KOPT-K1 (cell line): ENCODE results near the gene SWT1.
"Not testable (repeated sequence)": the region's sequence is repeated elsewhere in the genome, so short reads cannot be mapped to it uniquely, and the experiment has no call there.

ENCODE experiments used
- H3K27ac ChIP-seq: fragments of 200-600 bp; sonication (generic); 2 replicates; pipeline ENCODE4 v1.5.1; 2016; ENCODE audit warnings: antibody characterized with exemption, mild to moderate bottlenecking, low read depth, low read length; ENCODE audit not compliant: poor library complexity, severe bottlenecking
- H3K36me3 ChIP-seq: fragments of 200-600 bp; sonication (generic); 2 replicates; pipeline ENCODE4 v1.5.1; 2017; ENCODE audit warnings: antibody characterized with exemption, mild to moderate bottlenecking, low read length, moderate library complexity; ENCODE audit not compliant: insufficient read depth
- H3K9me3 ChIP-seq: fragments of 200-600 bp; sonication (generic); 2 replicates; pipeline ENCODE4 v1.5.1; 2017; ENCODE audit warnings: antibody characterized with exemption, low read length, mild to moderate bottlenecking; ENCODE audit not compliant: insufficient read depth, poor library complexity, severe bottlenecking

The SWT1 gene

GRCh38 chr1:185213091-185213490 is 56.1 kb downstream of the SWT1 start:
- no peaks in the 10 kb centered on the region for H3K36me3 ChIP-seq
- no peak overlapping the region for H3K27ac ChIP-seq
- H3K9me3 ChIP-seq, result no peaks in the 10 kb centered on the region

GRCh38 chr1:185215911-185216310 is 58.9 kb downstream of the SWT1 start:
- H3K9me3 ChIP-seq, result no peaks in the 10 kb centered on the region
- H3K27ac ChIP-seq, result no peak overlapping the region

GRCh38 chr1:185224132-185224531 is 67.2 kb downstream of the SWT1 start:
- Histone ChIP-seq H3K27ac (no peak overlapping the region), H3K36me3 (no peaks in the 10 kb centered on the region), H3K9me3 (peaks cover 8% of the 10 kb centered on the region)

More at GRCh38 chr1:185215911-185216310, 58.9 kb downstream of the SWT1 start:
- no peaks in the 10 kb centered on the region for H3K36me3 ChIP-seq

GRCh38 chr1:185227161-185227560 is 70.2 kb downstream of the SWT1 start:
- peaks cover 8% of the 10 kb centered on the region for H3K9me3 ChIP-seq
- no peak overlapping the region for H3K27ac ChIP-seq
- H3K36me3 ChIP-seq, result no peaks in the 10 kb centered on the region

GRCh38 chr1:185228979-185229378 is 72.0 kb downstream of the SWT1 start:
- H3K9me3 ChIP-seq, result peaks cover 6% of the 10 kb centered on the region
- no peaks in the 10 kb centered on the region for H3K36me3 ChIP-seq
- H3K27ac ChIP-seq, result no peak overlapping the region

- Histone ChIP-seq H3K36me3 (no peaks in the 10 kb centered on the region), H3K9me3 (no peaks in the 10 kb centered on the region)
Observed at GRCh38 chr1:185229981-185230380, 73.0 kb downstream of the SWT1 start.

GRCh38 chr1:185232874-185233273 is 75.9 kb downstream of the SWT1 start:
- H3K9me3 ChIP-seq, result no peaks in the 10 kb centered on the region
- H3K36me3 ChIP-seq, result no peaks in the 10 kb centered on the region
- H3K27ac ChIP-seq, result no peak overlapping the region

More at GRCh38 chr1:185229981-185230380, 73.0 kb downstream of the SWT1 start:
- H3K27ac ChIP-seq, result no peak overlapping the region

- H3K9me3 ChIP-seq, H3K36me3 ChIP-seq, H3K27ac ChIP-seq: not testable (repeated sequence)
Observed at GRCh38 chr1:185234183-185234582, 77.2 kb downstream of the SWT1 start.

- not testable (repeated sequence) for H3K9me3 ChIP-seq, H3K36me3 ChIP-seq, H3K27ac ChIP-seq
Observed at GRCh38 chr1:185237176-185237575, 80.2 kb downstream of the SWT1 start.

- no peaks in the 10 kb centered on the region for H3K9me3 ChIP-seq
- H3K27ac ChIP-seq, result no peak overlapping the region
- H3K36me3 ChIP-seq, result no peaks in the 10 kb centered on the region
Observed at GRCh38 chr1:185237661-185238060, 80.7 kb downstream of the SWT1 start.

GRCh38 chr1:185238447-185238846 is 81.5 kb downstream of the SWT1 start:
- Histone ChIP-seq H3K27ac (no peak overlapping the region), H3K36me3 (no peaks in the 10 kb centered on the region), H3K9me3 (no peaks in the 10 kb centered on the region)

- no peak overlapping the region for H3K27ac ChIP-seq
- H3K36me3 ChIP-seq, result no peaks in the 10 kb centered on the region
- H3K9me3 ChIP-seq, result no peaks in the 10 kb centered on the region
Observed at GRCh38 chr1:185239861-185240260, 82.9 kb downstream of the SWT1 start.

GRCh38 chr1:185241127-185241526 is 84.2 kb downstream of the SWT1 start:
- H3K36me3 ChIP-seq, result no peaks in the 10 kb centered on the region
- H3K9me3 ChIP-seq, result no peaks in the 10 kb centered on the region
- H3K27ac ChIP-seq, result no peak overlapping the region

- no peak overlapping the region for H3K27ac ChIP-seq
- no peaks in the 10 kb centered on the region for H3K36me3 ChIP-seq
- no peaks in the 10 kb centered on the region for H3K9me3 ChIP-seq
Observed at GRCh38 chr1:185244015-185244747, 87.2 kb downstream of the SWT1 start.

- Histone ChIP-seq H3K27ac (no peak overlapping the region), H3K36me3 (no peaks in the 10 kb centered on the region), H3K9me3 (no peaks in the 10 kb centered on the region)
Observed at GRCh38 chr1:185245466-185245865, 88.5 kb downstream of the SWT1 start.

- H3K27ac ChIP-seq, result no peak overlapping the region
- no peaks in the 10 kb centered on the region for H3K36me3 ChIP-seq
- H3K9me3 ChIP-seq, result no peaks in the 10 kb centered on the region
Observed at GRCh38 chr1:185249563-185249962, 92.6 kb downstream of the SWT1 start.
